Hepatocyte (in vitro differentiated cells): ENCODE results near the gene HSDL2.

Experiments used
- CTCF ChIP-seq: fragments of 200-600 bp; sonication (generic); IDR thresholded peaks from 2 replicates; pipeline ENCODE4 v1.5.1; 2016; ENCODE audit warnings: antibody characterized with exemption, mild to moderate bottlenecking; ENCODE audit not compliant: poor library complexity
- EZH2 ChIP-seq: fragments of 200-600 bp; sonication (generic); IDR thresholded peaks from 2 replicates; pipeline ENCODE4 v1.6.1; 2016; ENCODE audit warnings: antibody characterized with exemption, mild to moderate bottlenecking, borderline replicate concordance
- EZH2phosphoT487 ChIP-seq: fragments of 200-600 bp; sonication (generic); IDR thresholded peaks from one replicate; pipeline ENCODE4 v1.6.1; 2018; ENCODE audit warnings: antibody characterized with exemption, mild to moderate bottlenecking, low read depth, moderate library complexity; ENCODE audit not compliant: unreplicated experiment, severe bottlenecking

DNA sequence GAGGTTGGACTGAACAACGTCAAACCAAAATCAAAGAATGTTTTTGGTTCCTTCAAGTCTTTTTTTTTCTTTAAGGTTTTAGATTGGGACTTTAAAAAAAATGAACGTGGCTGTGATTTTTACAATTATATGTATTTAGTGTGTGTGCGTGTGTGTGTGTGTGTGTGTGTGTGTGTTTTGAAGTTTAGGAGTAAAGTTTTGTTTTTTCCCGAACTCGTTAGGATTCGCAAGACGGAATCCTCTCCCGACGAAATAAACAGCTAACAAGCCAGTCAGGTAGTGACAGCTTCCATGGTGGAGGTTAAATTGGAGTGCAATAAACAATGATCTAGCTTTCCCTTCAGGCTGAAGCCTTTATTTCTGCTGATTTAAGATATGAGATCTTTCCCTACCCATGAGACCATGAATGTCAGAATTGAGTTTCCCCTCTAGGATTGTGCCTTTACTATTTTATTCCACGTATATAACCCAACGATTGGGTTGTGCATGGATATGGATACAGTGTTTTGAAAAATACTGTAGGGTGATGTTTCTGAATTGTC lies 108.0 kb downstream of the HSDL2 start:
- TF ChIP-seq EZH2 (no peak), CTCF (no peak), EZH2phosphoT487 (no peak)
